ENCODE data around the gene SEC14L6. TPM values are rescaled to one million over a fixed set of nuclear protein-coding genes. Genes with fewer than 3 reads are reported as not detected.

The SEC14L6 gene
- polyA plus RNA-seq, 4 donors: 4.6 to 9.5 (median 7.8) TPM

Other genes starting within 250 kb of the SEC14L6 start
- 10 to 100 TPM; 11.7 to 17.6 (median 14.4) TPM for gene TBC1D10A, start 219.8 kb downstream of the SEC14L6 start, polyA plus RNA-seq (ENCODE audit: insufficient read length in 4 of 4)
- gene SF3A1, start 189.8 kb downstream of the SEC14L6 start, polyA plus RNA-seq (ENCODE audit: insufficient read length in 4 of 4): 100 to 1,000 TPM; 141 to 175 (median 162) TPM
- gene CCDC157, start 189.7 kb downstream of the SEC14L6 start, polyA plus RNA-seq (ENCODE audit: insufficient read length in 4 of 4): 1 to 10 TPM; 4.9 to 7.6 (median 5.3) TPM
- 10 to 100 TPM; 18.3 to 22.9 (median 21.8) TPM for gene RNF215, start 159.3 kb downstream of the SEC14L6 start, polyA plus RNA-seq (ENCODE audit: insufficient read length in 4 of 4)
- 1 to 10 TPM; 4.0 to 7.3 (median 6.1) TPM for gene SEC14L2, start 149.7 kb downstream of the SEC14L6 start, polyA plus RNA-seq (ENCODE audit: insufficient read length in 4 of 4)
- gene MTFP1, start 121.0 kb downstream of the SEC14L6 start, polyA plus RNA-seq (ENCODE audit: insufficient read length in 4 of 4): 10 to 100 TPM in 1 of 4 donors, 1 to 10 TPM in 3; 7.3 to 14.1 (median 7.8) TPM
- under 1 TPM in 1 of 4 donors, not detected in 3; 0.05 TPM for gene SEC14L3, start 74.7 kb downstream of the SEC14L6 start, polyA plus RNA-seq (ENCODE audit: insufficient read length in 4 of 4)
- gene SEC14L4, start 41.0 kb downstream of the SEC14L6 start, polyA plus RNA-seq (ENCODE audit: insufficient read length in 4 of 4): under 1 TPM; 0.33 to 0.71 (median 0.52) TPM
- gene GAL3ST1, start 27.9 kb upstream of the SEC14L6 start, polyA plus RNA-seq (ENCODE audit: insufficient read length in 4 of 4): 10 to 100 TPM; 25.3 to 42.8 (median 27.1) TPM
- 10 to 100 TPM; 65.8 to 74.7 (median 72.1) TPM for gene PES1, start 45.2 kb upstream of the SEC14L6 start, polyA plus RNA-seq (ENCODE audit: insufficient read length in 4 of 4)
- 10 to 100 TPM; 53.8 to 70.3 (median 56.0) TPM for gene TCN2, start 60.4 kb upstream of the SEC14L6 start, polyA plus RNA-seq (ENCODE audit: insufficient read length in 4 of 4)
- gene SLC35E4, start 89.0 kb upstream of the SEC14L6 start, polyA plus RNA-seq (ENCODE audit: insufficient read length in 4 of 4): 1 to 10 TPM; 1.1 to 2.3 (median 1.8) TPM
- gene DUSP18, start 121.1 kb upstream of the SEC14L6 start, polyA plus RNA-seq (ENCODE audit: insufficient read length in 4 of 4): 1 to 10 TPM; 5.7 to 7.7 (median 6.5) TPM
- 1 to 10 TPM; 4.9 to 6.8 (median 6.2) TPM for gene OSBP2, start 148.1 kb upstream of the SEC14L6 start, polyA plus RNA-seq (ENCODE audit: insufficient read length in 4 of 4)